HG03175 (cell line): ENCODE data around the gene PSMA3.
A peak's percentile ranks its signal among the peaks of the same experiment; 100 is the strongest.
"Not testable (repeated sequence)": the region's sequence is repeated elsewhere in the genome, so short reads cannot be mapped to it uniquely, and the experiment has no call there.

Experiments used
- ATAC-seq: cut with Tn5 transposase; IDR thresholded peaks from one replicate; pipeline ENCODE4 v1.9.1; 2021; ENCODE audit warnings: mild to moderate bottlenecking, moderate library complexity; ENCODE audit not compliant: unreplicated experiment

Gene PSMA3

GRCh38 chr14:58244556-58245387 lies at the start of gene PSMA3:
TSS of gene PSMA3 (plus strand) at chr14:58244843. CDS start at chr14:58244921, 78 bp downstream.
- peak; percentile 93 for ATAC-seq

- no peak for ATAC-seq
Measured at GRCh38 chr14:58196198-58196597, 48.4 kb upstream of the PSMA3 start.

GRCh38 chr14:58198086-58198485 lies 46.6 kb upstream of the PSMA3 start:
- ATAC-seq, result no peak

- peak; percentile 89 for ATAC-seq
Measured at GRCh38 chr14:58199726-58200479, 44.7 kb upstream of the PSMA3 start, which contains the start of gene ACTR10. TSS of gene ACTR10 (plus strand) at chr14:58200149. CDS start at chr14:58200218, 69 bp downstream.

- peak; percentile 12 for ATAC-seq
Measured at GRCh38 chr14:58200480-58200841, 44.2 kb upstream of the PSMA3 start.

GRCh38 chr14:58200846-58201245 lies 43.8 kb upstream of the PSMA3 start:
- ATAC-seq, result no peak

- ATAC-seq, result no peak
Measured at GRCh38 chr14:58213176-58213575, 31.5 kb upstream of the PSMA3 start.

GRCh38 chr14:58215191-58215914 lies 29.3 kb upstream of the PSMA3 start:
- ATAC-seq, result no peak

GRCh38 chr14:58216544-58216943 lies 28.1 kb upstream of the PSMA3 start:
- no peak for ATAC-seq

- no peak for ATAC-seq
Measured at GRCh38 chr14:58227096-58227819, 17.4 kb upstream of the PSMA3 start.

- peak; percentile 45 for ATAC-seq
Measured at GRCh38 chr14:58238252-58239243, 6.1 kb upstream of the PSMA3 start.

GRCh38 chr14:58239244-58240195 lies 5.1 kb upstream of the PSMA3 start:
- no peak for ATAC-seq

GRCh38 chr14:58243790-58244555 lies 670 bp upstream of the PSMA3 start:
- ATAC-seq, result peak; percentile 38

GRCh38 chr14:58245562-58245961 lies 919 bp downstream of the PSMA3 start:
- no peak for ATAC-seq

GRCh38 chr14:58249611-58250010 lies 5.0 kb downstream of the PSMA3 start:
- ATAC-seq, result no peak

- ATAC-seq, result no peak
Measured at GRCh38 chr14:58258156-58258555, 13.5 kb downstream of the PSMA3 start.

GRCh38 chr14:58262005-58262404 lies 17.4 kb downstream of the PSMA3 start:
- not testable (repeated sequence) for ATAC-seq

- ATAC-seq, result no peak
Measured at GRCh38 chr14:58265401-58265800, 20.8 kb downstream of the PSMA3 start.
